Keratinocyte (primary cell): ENCODE measurements around the gene PTPRN2. TPM values are rescaled to one million over a fixed set of nuclear protein-coding genes. Genes with fewer than 3 reads are reported as not detected.
"Not testable (repeated sequence)": the region's sequence is repeated elsewhere in the genome, so short reads cannot be mapped to it uniquely, and the experiment has no call there.

Source experiments
- DNase-seq: peaks from one replicate; pipeline ENCODE4 v3.0.0-alpha.2; 2011; ENCODE audit warnings: low read depth, missing footprints, low spot score
- FAIRE-seq: peaks from 2 replicates; lab custom pipeline; 2011; peaks lifted over from hg19 to GRCh38; lab: Jason Lieb, UNC
- H2AFZ ChIP-seq: 2 replicates; pipeline ENCODE4 v1.6.0; 2012; ENCODE audit warnings: low read length, control low read depth, inconsistent platforms; ENCODE audit not compliant: control insufficient read depth
- H3K27ac ChIP-seq: 2 replicates; pipeline ENCODE4 v1.5.1; 2011; ENCODE audit warnings: low read length; ENCODE audit not compliant: control insufficient read depth, insufficient read depth
- H3K27me3 ChIP-seq: 3 replicates; pipeline ENCODE4 v1.6.0; 2011; ENCODE audit warnings: low read length; ENCODE audit not compliant: control insufficient read depth, insufficient read depth; ENCODE audit errors: extremely low read depth
- H3K36me3 ChIP-seq, 2 experiments: 2 replicates in 1 of 2; 3 replicates in 1 of 2; pipeline ENCODE4 v1.5.1; 2011; ENCODE audit warnings: low read length in 2 of 2, mild to moderate bottlenecking in 1 of 2; ENCODE audit not compliant: control insufficient read depth in 2 of 2, insufficient read depth in 2 of 2; ENCODE audit errors: extremely low read depth in 1 of 2
- H3K4me1 ChIP-seq: 3 replicates; pipeline ENCODE4 v1.5.1; 2011; ENCODE audit warnings: low read length; ENCODE audit not compliant: control insufficient read depth, insufficient read depth; ENCODE audit errors: extremely low read depth
- H3K4me2 ChIP-seq: 3 replicates; pipeline ENCODE4 v1.6.0; 2011; ENCODE audit warnings: low read depth, low read length; ENCODE audit not compliant: control insufficient read depth, insufficient read depth; ENCODE audit errors: extremely low read depth
- H3K4me3 ChIP-seq, 3 experiments: fragments of 200-600 bp in 1 of 3; sonication (generic) in 1 of 3; 2 replicates in 2 of 3; 3 replicates in 1 of 3; pipeline ENCODE4 v1.5.1; 2011 to 2016; ENCODE audit warnings: low read length in 3 of 3, mild to moderate bottlenecking in 3 of 3, control low read depth in 2 of 3, inconsistent platforms in 1 of 3, low read depth in 1 of 3, mixed read lengths in 1 of 3, mixed run types in 1 of 3, moderate library complexity in 1 of 3; ENCODE audit not compliant: control insufficient read depth in 2 of 3, insufficient read depth in 2 of 3; ENCODE audit errors: extremely low read depth in 1 of 3
- H3K79me2 ChIP-seq: 2 replicates; pipeline ENCODE4 v1.6.0; 2012; ENCODE audit warnings: low read length; ENCODE audit not compliant: control insufficient read depth, insufficient read depth
- H3K9ac ChIP-seq: 3 replicates; pipeline ENCODE4 v1.6.0; 2011; ENCODE audit warnings: low read length; ENCODE audit not compliant: control insufficient read depth, insufficient read depth; ENCODE audit errors: extremely low read depth
- H3K9me1 ChIP-seq: 3 replicates; pipeline ENCODE4 v1.6.0; 2011; ENCODE audit warnings: low read length; ENCODE audit not compliant: control insufficient read depth, insufficient read depth; ENCODE audit errors: extremely low read depth
- H3K9me3 ChIP-seq: 2 replicates; pipeline ENCODE4 v1.5.1; 2012; ENCODE audit warnings: low read depth, low read length; ENCODE audit not compliant: control insufficient read depth
- H4K20me1 ChIP-seq: 3 replicates; pipeline ENCODE4 v1.6.0; 2011; ENCODE audit warnings: low read length; ENCODE audit not compliant: control insufficient read depth, insufficient read depth; ENCODE audit errors: extremely low read depth
- CTCF ChIP-seq, 3 experiments: IDR thresholded peaks in 1 of 3; conservative IDR thresholded peaks in 1 of 3; optimal IDR thresholded peaks in 1 of 3; 2 replicates in 2 of 3; 3 replicates in 1 of 3; pipeline versions ENCODE3 to v1.5.1; 2011; ENCODE audit warnings: low read length in 3 of 3, mild to moderate bottlenecking in 3 of 3, moderate library complexity in 2 of 3, control low read depth in 1 of 3, inconsistent platforms in 1 of 3; ENCODE audit not compliant: insufficient read depth in 2 of 3; ENCODE audit errors: extremely low read depth in 1 of 3
- EZH2 ChIP-seq: IDR thresholded peaks from one replicate; pipeline ENCODE4 v1.6.1; 2012; ENCODE audit warnings: inconsistent platforms, mild to moderate bottlenecking, low read length, moderate library complexity
- dilution Hi-C: fragments of 300-500 bp; cut with MboI; formaldehyde crosslinking; loops from one replicate; pipeline ENCODE4 v1.7.0; 2020; ENCODE audit warnings: low sequenced_read_pairs; ENCODE audit not compliant: extremely low pct_ligation_motif_present
- polyA plus RNA-seq, 5 experiments: library from polyadenylated mRNA; depleted of rRNA in 3 of 5; stranded (reverse) in 3 of 5; stranded (forward) in 1 of 5; unstranded in 1 of 5; fragments of >200 nt; gene quantifications; 1 replicate in 1 of 5; 2 replicates in 3 of 5; 3 replicates in 1 of 5; pipeline versions ENCODE4 v1.2.1 to v1.2.3, GENCODE V29; 2011 to 2012; ENCODE audit warnings: missing spikeins in 2 of 5, low read depth in 1 of 5, low replicate concordance in 1 of 5

PTPRN2 gene
- polyA plus RNA-seq, 1 donor (not counting 4 experiments of a cell fraction or from before 2014, with no cell fraction given), result not detected

DNA sequence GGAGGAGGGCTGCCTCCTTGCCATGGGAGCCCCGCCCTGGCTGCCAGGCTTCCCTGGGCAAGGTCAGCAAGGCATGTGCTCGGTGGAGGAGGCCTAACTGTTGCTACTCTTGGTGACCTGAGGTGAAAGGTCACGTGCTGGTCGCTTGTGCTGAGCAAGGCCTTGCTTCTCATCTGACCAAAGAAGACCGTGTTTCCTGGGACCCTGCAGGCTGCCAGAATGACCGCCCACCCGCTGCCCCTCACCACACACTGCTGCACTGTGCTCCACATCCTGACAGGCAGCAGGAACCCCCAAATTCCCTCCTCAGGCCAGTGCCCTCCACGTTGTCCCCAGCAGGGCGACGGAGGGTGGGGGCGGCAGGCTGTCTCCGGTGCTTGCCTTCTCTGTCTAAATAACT lies 808.4 kb downstream of the PTPRN2 start:
- DNase-seq (no peak), FAIRE-seq (no peak)
- no peak for TF ChIP-seq CTCF (optimal IDR thresholded peaks at IDR 0.05 in 1 of 3, IDR thresholded peaks at IDR 0.05 in 1 of 3, conservative IDR thresholded peaks at IDR 0.05 in 1 of 3; ENCODE audit: extremely low read depth in 1 of 3, insufficient read depth in 2 of 3, low read length in 3 of 3)
- TF ChIP-seq EZH2, result no peak
- H3K79me2 ChIP-seq, result no peaks in the 10 kb centered on the region
- no peaks in the 10 kb centered on the region for H3K4me1 ChIP-seq
- no peaks in the 10 kb centered on the region for H3K9me1 ChIP-seq
- H3K27ac ChIP-seq, result no peak overlapping the region
- H3K27me3 ChIP-seq, result no peaks in the 10 kb centered on the region
- no peaks in the 10 kb centered on the region for H4K20me1 ChIP-seq
- no peak overlapping the region for H3K4me2 ChIP-seq
- H3K36me3 ChIP-seq, result no peaks in the 10 kb centered on the region
- no peak overlapping the region for H3K4me3 ChIP-seq
- no peak overlapping the region for H2AFZ ChIP-seq
- H3K9ac ChIP-seq, result no peak overlapping the region
- dilution Hi-C loops, result no loop called here
- peaks cover 32% of the 10 kb centered on the region for H3K9me3 ChIP-seq

- H3K9me1 ChIP-seq, H4K20me1 ChIP-seq, H3K4me3 ChIP-seq, H3K4me2 ChIP-seq, H3K4me1 ChIP-seq, H3K27ac ChIP-seq, dilution Hi-C loops, DNase-seq, H2AFZ ChIP-seq, FAIRE-seq, H3K27me3 ChIP-seq, H3K36me3 ChIP-seq, H3K9ac ChIP-seq, H3K79me2 ChIP-seq: not testable (repeated sequence)
- peaks cover 32% of the 10 kb centered on the region for H3K9me3 ChIP-seq
Observed at GRCh38 chr7:157777194-157777762, 810.3 kb downstream of the PTPRN2 start.
